Ovary (tissue), 9 donors: ENCODE results near the gene NRXN3. TPM values are rescaled to one million over a fixed set of nuclear protein-coding genes. Genes with fewer than 3 reads are reported as not detected.

Source experiments
- DNase-seq, 5 donors: peaks; one replicate each; pipeline ENCODE4 v3.0.0-alpha.2; 2019 to 2020
- H3K27ac ChIP-seq, 2 donors: fragments of 200-600 bp; one replicate each; pipeline versions ENCODE4 v1.5.1 to v1.8.0; 2019 to 2022
- H3K27me3 ChIP-seq: fragments of 200-600 bp; one replicate; pipeline ENCODE4 v1.8.0; 2022
- H3K36me3 ChIP-seq: fragments of 200-600 bp; sonication (generic); one replicate; pipeline ENCODE4 v1.5.1; 2019
- H3K4me1 ChIP-seq: one replicate; pipeline ENCODE4 v1.8.1; 2013; ENCODE audit warnings: mild to moderate bottlenecking, moderate library complexity; ENCODE audit not compliant: insufficient read depth
- H3K4me3 ChIP-seq: fragments of 200-600 bp; sonication (generic); one replicate; pipeline ENCODE4 v1.5.1; 2017
- H3K9me3 ChIP-seq, 2 donors: fragments of 200-600 bp in 1 of 2; sonication (generic) in 1 of 2; one replicate each; pipeline versions ENCODE4 v1.5.1 to v1.8.1; 2013 to 2019; ENCODE audit warnings: mild to moderate bottlenecking in 1 of 2, moderate library complexity in 1 of 2
- CTCF ChIP-seq, 3 donors: fragments of 450-650 bp in 2 of 3; fragments of 200-600 bp in 1 of 3; IDR thresholded peaks; one replicate each; pipeline versions ENCODE4 v1.5.1 to v1.8.0; 2016 to 2022; ENCODE audit warnings: antibody characterized with exemption in 3 of 3, mild to moderate bottlenecking in 1 of 3
- EP300 ChIP-seq: sonication (generic); formaldehyde crosslinking; IDR thresholded peaks from one replicate; pipeline ENCODE4 v1.6.1; 2017; ENCODE audit warnings: antibody characterized with exemption
- POLR2A ChIP-seq: fragments of 450-650 bp; IDR thresholded peaks from one replicate; pipeline ENCODE4 v1.6.1; 2017; ENCODE audit warnings: antibody characterized with exemption, mild to moderate bottlenecking, moderate library complexity
- WGBS, 3 donors: extraction: QIAGEN DNeasy Blood & Tissue Kit in 1 of 3; methylation state at CpG; one replicate each; pipeline versions ENCODE4 v1.1.5 to v1.1.7; 2013 to 2017; 5-methylcytosine and 5-hydroxymethylcytosine counted together
- intact Hi-C, 4 donors: fragments of 100-400 bp; cut with DNase I; formaldehyde crosslinking; loops; one replicate each; pipeline versions ENCODE4 v1.11.0 to v1.15.1; 2022 to 2023
- polyA plus RNA-seq, 2 donors: library from polyadenylated mRNA; stranded (reverse); fragments of 200-250 nt in 1 of 2; fragments of 350-450 nt in 1 of 2; fragmentation: Illumina TruSeq in 1 of 2; extraction: RNeasy Lipid Tissue Mini Kit (QIAGEN cat#74804) in 1 of 2; gene quantifications; one replicate each; pipeline ENCODE4 v1.2.3, GENCODE V29; 2013 to 2014
- total RNA-seq, 7 donors: library from RNA; depleted of rRNA in 2 of 7; stranded (reverse); fragments of >200 nt in 2 of 7; fragmentation: NEBNext Ultra II Directional in 3 of 7; extraction: Animal tissue kit (Norgen Biotek cat#: 25700) in 3 of 7; gene quantifications; one replicate each; pipeline versions ENCODE4 v1.1.0 to v1.2.4, GENCODE V29; 2016 to 2023
- donor health status: DM: no; HTN: no; CAD: no; lungs with moderate emphysema.
- donor health status: DM: no; HTN: no; CAD: no.
- donor health status: Bipolar disorder and iron deficiency.
- donor health status: DM: yes; HTN: yes; CAD: no.
- donor health status: DM: no; HTN: no; CAD: no.
- donor health status: DM: yes; HTN: yes; CAD: no.

NRXN3 gene
- total and polyA plus RNA-seq, 9 donors, result 0.28 to 6.2 (median 0.82) TPM

GRCh38 chr14:78135450-78135891 is 34.7 kb upstream of the NRXN3 start:
- H3K27ac ChIP-seq, result no peak overlapping the region
- no peaks in the 10 kb centered on the region for H3K36me3 ChIP-seq
- TF ChIP-seq EP300, result no peak
- H3K27me3 ChIP-seq, result no peaks in the 10 kb centered on the region
- 56 to 70% (median 58%) methylated on average over 4 of the region's 4 CpGs for WGBS, 3 donors
- H3K4me1 ChIP-seq, result no peaks in the 10 kb centered on the region
- intact Hi-C loops, result no loop called here
- DNase-seq, result no peak
- no peak overlapping the region for H3K4me3 ChIP-seq
- no peaks in the 10 kb centered on the region for H3K9me3 ChIP-seq

GRCh38 chr14:78136695-78137094 is 33.5 kb upstream of the NRXN3 start:
- Histone ChIP-seq H3K9me3 (no peaks in the 10 kb centered on the region), H3K4me3 (no peak overlapping the region), H3K4me1 (no peaks in the 10 kb centered on the region), H3K27ac (no peak overlapping the region), H3K36me3 (no peaks in the 10 kb centered on the region), H3K27me3 (no peaks in the 10 kb centered on the region)
- DNase-seq, result no peak
- intact Hi-C loops, result no loop called here
- WGBS, 3 donors, result 53 to 60% (median 55%) methylated on average over 4 of the region's 4 CpGs
- no peak for TF ChIP-seq POLR2A
- TF ChIP-seq EP300, result no peak
- no peak for TF ChIP-seq CTCF (IDR thresholded peaks at IDR 0.05)

GRCh38 chr14:78141590-78141989 is 28.6 kb upstream of the NRXN3 start:
- no peaks in the 10 kb centered on the region for H3K9me3 ChIP-seq
- no peaks in the 10 kb centered on the region for H3K4me1 ChIP-seq
- H3K36me3 ChIP-seq, result no peaks in the 10 kb centered on the region
- DNase-seq, result no peak
- intact Hi-C loops, result no loop called here
- 49 to 56% (median 55%) methylated on average over 2 of the region's 2 CpGs for WGBS, 3 donors
- H3K4me3 ChIP-seq, result no peak overlapping the region
- H3K27ac ChIP-seq, result no peak overlapping the region
- TF ChIP-seq POLR2A (no peak), CTCF (IDR thresholded peaks at IDR 0.05) (no peak), EP300 (no peak)
- H3K27me3 ChIP-seq, result no peaks in the 10 kb centered on the region

- Histone ChIP-seq H3K9me3 (no peaks in the 10 kb centered on the region), H3K27me3 (no peaks in the 10 kb centered on the region), H3K27ac (no peak overlapping the region), H3K4me1 (no peaks in the 10 kb centered on the region), H3K36me3 (no peaks in the 10 kb centered on the region), H3K4me3 (no peak overlapping the region)
- no peak for DNase-seq
- TF ChIP-seq EP300 (no peak), CTCF (IDR thresholded peaks at IDR 0.05) (no peak), POLR2A (no peak)
- WGBS, 3 donors, result 75 to 86% (median 82%) methylated on average over 5 of the region's 5 CpGs
- intact Hi-C loops, result no loop called here
Measured at GRCh38 chr14:78142998-78143397, 27.2 kb upstream of the NRXN3 start.

- Histone ChIP-seq H3K4me3 (no peak overlapping the region), H3K36me3 (no peaks in the 10 kb centered on the region), H3K4me1 (no peaks in the 10 kb centered on the region), H3K9me3 (no peaks in the 10 kb centered on the region), H3K27me3 (no peaks in the 10 kb centered on the region), H3K27ac (no peak overlapping the region)
- no peak for DNase-seq
- intact Hi-C loops, result no loop called here
- TF ChIP-seq CTCF (IDR thresholded peaks at IDR 0.05), result no peak
- TF ChIP-seq EP300, result no peak
- TF ChIP-seq POLR2A, result no peak
- WGBS, 3 donors, result 63 to 70% (median 66%) methylated on average over 7 of the region's 7 CpGs
Measured at GRCh38 chr14:78143489-78144145, 26.6 kb upstream of the NRXN3 start.
